Upper lobe of right lung (tissue), 1 donor: ENCODE data around the gene ASIC3. TPM values are rescaled to one million over a fixed set of nuclear protein-coding genes. Genes with fewer than 3 reads are reported as not detected.

Source experiments
- ATAC-seq: fragments of 200-7000 bp; cut with Tn5 transposase; one replicate; pipeline ENCODE4 v1.9.1; 2020; ENCODE audit warnings: mild to moderate bottlenecking, moderate library complexity
- DNase-seq: peaks from one replicate; pipeline ENCODE4 v3.0.0-alpha.2; 2020
- H3K27ac ChIP-seq: fragments of 200-600 bp; one replicate; pipeline ENCODE4 v1.8.0; 2022
- H3K27me3 ChIP-seq: fragments of 200-600 bp; one replicate; pipeline ENCODE4 v1.8.0; 2022; ENCODE audit warnings: mild to moderate bottlenecking
- H3K36me3 ChIP-seq: fragments of 200-600 bp; one replicate; pipeline ENCODE4 v1.8.0; 2022
- H3K4me1 ChIP-seq: fragments of 200-600 bp; one replicate; pipeline ENCODE4 v1.8.0; 2022
- H3K4me3 ChIP-seq: fragments of 200-600 bp; one replicate; pipeline ENCODE4 v1.8.0; 2022; ENCODE audit warnings: mild to moderate bottlenecking
- H3K9me3 ChIP-seq: fragments of 200-600 bp; one replicate; pipeline ENCODE4 v1.8.0; 2022
- intact Hi-C: fragments of 100-400 bp; cut with DNase I; formaldehyde crosslinking; loops from one replicate; pipeline ENCODE4 v1.11.0; 2022
- total RNA-seq: library from RNA; stranded (reverse); fragmentation: NEBNext Ultra II Directional; extraction: Animal tissue kit (Norgen Biotek cat#: 25700); gene quantifications from one replicate; pipeline ENCODE4 v1.2.1, GENCODE V29; 2021
- TF ChIP-seq, protein P1 (sequence below): fragments of 200-600 bp; IDR thresholded peaks from one replicate; pipeline ENCODE4 v1.8.0; 2022; ENCODE audit warnings: antibody characterized with exemption
- donor health status: DM: no; HTN: yes; CAD: no; lungs with severe emphysema.

ASIC3 gene
- total RNA-seq, 1 donor from 2014 or later: 2.6 TPM

DNA sequence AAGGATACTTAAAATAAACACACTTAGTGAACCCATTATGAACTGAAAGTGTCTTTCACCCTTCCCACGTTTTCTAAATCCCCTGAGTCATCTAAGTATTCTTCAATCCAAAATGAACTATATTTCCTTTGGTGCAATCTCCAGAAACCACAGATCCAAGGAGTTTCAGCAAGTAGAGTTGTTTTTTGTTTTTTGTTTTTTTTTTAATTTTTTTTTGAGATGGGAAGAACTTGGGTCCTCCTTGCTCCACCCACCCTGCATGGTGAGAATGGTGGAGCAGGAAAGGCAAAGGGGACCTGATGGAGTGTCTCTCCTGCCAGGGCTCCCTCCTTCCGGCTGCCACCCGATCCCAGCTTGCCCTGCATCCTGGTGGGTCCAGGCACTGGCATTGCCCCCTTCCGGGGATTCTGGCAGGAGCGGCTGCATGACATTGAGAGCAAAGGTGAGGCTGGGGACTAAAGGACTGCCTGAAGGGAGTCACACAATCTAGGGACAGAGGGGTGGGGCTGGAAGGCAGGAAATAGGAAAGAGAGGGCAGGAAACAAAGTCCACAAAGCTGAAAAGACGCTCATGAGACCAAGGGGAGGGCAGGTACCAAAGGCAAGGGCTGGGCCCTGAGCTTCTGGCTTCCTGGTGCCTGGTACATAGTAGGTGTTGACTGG lies 36.2 kb upstream of the ASIC3 start:
- intact Hi-C loops: no loop called here
- no peak overlapping the region for H3K4me3 ChIP-seq
- H3K4me1 ChIP-seq: peaks cover 19% of the 10 kb centered on the region
- ATAC-seq (no peak), DNase-seq (no peak)
- TF ChIP-seq, protein P1, sequence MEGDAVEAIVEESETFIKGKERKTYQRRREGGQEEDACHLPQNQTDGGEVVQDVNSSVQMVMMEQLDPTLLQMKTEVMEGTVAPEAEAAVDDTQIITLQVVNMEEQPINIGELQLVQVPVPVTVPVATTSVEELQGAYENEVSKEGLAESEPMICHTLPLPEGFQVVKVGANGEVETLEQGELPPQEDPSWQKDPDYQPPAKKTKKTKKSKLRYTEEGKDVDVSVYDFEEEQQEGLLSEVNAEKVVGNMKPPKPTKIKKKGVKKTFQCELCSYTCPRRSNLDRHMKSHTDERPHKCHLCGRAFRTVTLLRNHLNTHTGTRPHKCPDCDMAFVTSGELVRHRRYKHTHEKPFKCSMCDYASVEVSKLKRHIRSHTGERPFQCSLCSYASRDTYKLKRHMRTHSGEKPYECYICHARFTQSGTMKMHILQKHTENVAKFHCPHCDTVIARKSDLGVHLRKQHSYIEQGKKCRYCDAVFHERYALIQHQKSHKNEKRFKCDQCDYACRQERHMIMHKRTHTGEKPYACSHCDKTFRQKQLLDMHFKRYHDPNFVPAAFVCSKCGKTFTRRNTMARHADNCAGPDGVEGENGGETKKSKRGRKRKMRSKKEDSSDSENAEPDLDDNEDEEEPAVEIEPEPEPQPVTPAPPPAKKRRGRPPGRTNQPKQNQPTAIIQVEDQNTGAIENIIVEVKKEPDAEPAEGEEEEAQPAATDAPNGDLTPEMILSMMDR: no peak
- peaks cover 5% of the 10 kb centered on the region for H3K27me3 ChIP-seq
- H3K9me3 ChIP-seq: no peaks in the 10 kb centered on the region
- H3K27ac ChIP-seq: no peak overlapping the region
- H3K36me3 ChIP-seq: no peaks in the 10 kb centered on the region

- H3K9me3 ChIP-seq: no peaks in the 10 kb centered on the region
- peaks cover 24% of the 10 kb centered on the region for H3K4me1 ChIP-seq
- DNase-seq: no peak
- intact Hi-C loops: no loop called here
- peaks cover 9% of the 10 kb centered on the region for H3K27me3 ChIP-seq
- H3K27ac ChIP-seq: no peak overlapping the region
- peak; percentile 28 for ATAC-seq
- TF ChIP-seq, protein P1: peak; percentile 44
- no peak overlapping the region for H3K4me3 ChIP-seq
- H3K36me3 ChIP-seq: no peaks in the 10 kb centered on the region
Measured at GRCh38 chr7:151012911-151013347, 35.4 kb upstream of the ASIC3 start.

- DNase-seq: no peak
- H3K4me1 ChIP-seq: peaks cover 26% of the 10 kb centered on the region
- H3K36me3 ChIP-seq: no peaks in the 10 kb centered on the region
- TF ChIP-seq, protein P1: no peak
- H3K27me3 ChIP-seq: peaks cover 13% of the 10 kb centered on the region
- peak overlapping the region; percentile 34 for H3K4me3 ChIP-seq
- H3K9me3 ChIP-seq: no peaks in the 10 kb centered on the region
- ATAC-seq: no peak
- H3K27ac ChIP-seq: no peak overlapping the region
- intact Hi-C loops: no loop called here
Measured at GRCh38 chr7:151013356-151013732, 35.0 kb upstream of the ASIC3 start.

DNA sequence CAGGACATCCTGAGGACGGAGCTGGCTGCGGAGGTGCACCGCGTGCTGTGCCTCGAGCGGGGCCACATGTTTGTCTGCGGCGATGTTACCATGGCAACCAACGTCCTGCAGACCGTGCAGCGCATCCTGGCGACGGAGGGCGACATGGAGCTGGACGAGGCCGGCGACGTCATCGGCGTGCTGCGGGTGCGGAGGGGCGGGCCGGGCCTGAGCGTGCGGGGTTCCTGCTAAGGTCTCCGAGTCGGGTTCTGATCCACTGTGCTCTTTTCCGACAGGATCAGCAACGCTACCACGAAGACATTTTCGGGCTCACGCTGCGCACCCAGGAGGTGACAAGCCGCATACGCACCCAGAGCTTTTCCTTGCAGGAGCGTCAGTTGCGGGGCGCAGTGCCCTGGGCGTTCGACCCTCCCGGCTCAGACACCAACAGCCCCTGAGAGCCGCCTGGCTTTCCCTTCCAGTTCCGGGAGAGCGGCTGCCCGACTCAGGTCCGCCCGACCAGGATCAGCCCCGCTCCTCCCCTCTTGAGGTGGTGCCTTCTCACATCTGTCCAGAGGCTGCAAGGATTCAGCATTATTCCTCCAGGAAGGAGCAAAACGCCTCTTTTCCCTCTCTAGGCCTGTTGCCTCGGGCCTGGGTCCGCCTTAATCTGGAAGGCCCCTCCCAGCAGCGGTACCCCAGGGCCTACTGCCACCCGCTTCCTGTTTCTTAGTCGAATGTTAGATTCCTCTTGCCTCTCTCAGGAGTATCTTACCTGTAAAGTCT lies 34.4 kb upstream of the ASIC3 start:
- DNase-seq: peak; percentile 82
- Histone ChIP-seq H3K4me3 (peak overlapping the region; percentile 34), H3K36me3 (no peaks in the 10 kb centered on the region), H3K4me1 (peaks cover 26% of the 10 kb centered on the region), H3K27me3 (peaks cover 16% of the 10 kb centered on the region), H3K9me3 (no peaks in the 10 kb centered on the region), H3K27ac (no peak overlapping the region)
- peak; percentile 8 for ATAC-seq
- intact Hi-C loops: no loop called here
- TF ChIP-seq, protein P1: no peak

DNA sequence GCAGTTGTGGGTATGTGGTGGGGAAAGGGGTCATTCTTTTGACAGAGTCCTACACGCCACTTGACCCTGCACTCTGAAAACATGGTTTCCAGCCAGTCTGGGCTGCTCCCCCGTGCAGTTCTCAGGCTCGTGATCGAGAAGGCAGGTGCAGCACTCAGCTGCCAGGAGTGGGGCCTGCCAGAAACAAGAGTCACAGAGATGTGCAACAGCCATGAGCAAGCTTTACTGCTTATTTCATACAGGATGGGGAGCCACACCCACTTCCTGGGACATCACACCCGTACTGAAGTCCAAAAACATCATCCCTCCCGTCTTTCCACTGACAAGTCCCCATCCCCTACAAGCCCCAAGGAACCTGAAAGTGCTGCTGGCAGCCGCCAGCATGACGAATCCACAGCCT lies 33.4 kb upstream of the ASIC3 start:
- Histone ChIP-seq H3K36me3 (no peaks in the 10 kb centered on the region), H3K27me3 (peaks cover 22% of the 10 kb centered on the region), H3K9me3 (no peaks in the 10 kb centered on the region), H3K4me1 (peaks cover 26% of the 10 kb centered on the region), H3K27ac (no peak overlapping the region), H3K4me3 (no peak overlapping the region)
- TF ChIP-seq, protein P1: no peak
- no peak for ATAC-seq
- intact Hi-C loops: no loop called here
- DNase-seq: no peak
